ENCODE measurements around the gene ZBED5.

- TF ChIP-seq POLR2A (IDR thresholded peaks at IDR 0.05; ENCODE audit: low read depth, low read length) (no peak), CTCF (conservative IDR thresholded peaks at IDR 0.05; ENCODE audit: low read depth, low read length) (no peak), USF2 (IDR thresholded peaks at IDR 0.05; ENCODE audit: low read depth, low read length) (no peak), RAD21 (IDR thresholded peaks at IDR 0.05; ENCODE audit: low read length) (no peak), CEBPB (IDR thresholded peaks at IDR 0.05; ENCODE audit: low read depth, low read length) (no peak), BHLHE40 (IDR thresholded peaks at IDR 0.05; ENCODE audit: low read depth, low read length) (no peak), MXI1 (IDR thresholded peaks at IDR 0.05; ENCODE audit: borderline replicate concordance, low read depth, low read length) (no peak), RCOR1 (IDR thresholded peaks at IDR 0.05; ENCODE audit: insufficient replicate concordance, low read length) (no peak), SMC3 (IDR thresholded peaks at IDR 0.05; ENCODE audit: low read depth, low read length) (no peak), ELK1 (IDR thresholded peaks at IDR 0.05; ENCODE audit: borderline replicate concordance, low read depth, low read length) (no peak), MAZ (IDR thresholded peaks at IDR 0.05; ENCODE audit: borderline replicate concordance, low read depth, low read length) (no peak), RFX5 (IDR thresholded peaks at IDR 0.05; ENCODE audit: low read depth, low read length) (no peak), CHD1 (IDR thresholded peaks at IDR 0.05; ENCODE audit: low read depth, low read length) (no peak)
Measured at GRCh38 chr11:10862446-10862845, 4.6 kb upstream of the ZBED5 start.
